ENCODE results near the gene ABI2.
A peak's percentile ranks its signal among the peaks of the same experiment; 100 is the strongest.
"Not testable (repeated sequence)": the region's sequence is repeated elsewhere in the genome, so short reads cannot be mapped to it uniquely, and the experiment has no call there.

ABI2 gene

GRCh38 chr2:203327901-203328759 lies at the start of gene ABI2:
TSS of gene ABI2 (plus strand) at chr2:203328394. CDS start at chr2:203328515, 121 bp downstream.
- peak; percentile 71 for DNase-seq

GRCh38 chr2:203279288-203279687 lies 48.9 kb upstream of the ABI2 start:
- DNase-seq = no peak

- no peak for DNase-seq
Observed at GRCh38 chr2:203280428-203281064, 47.6 kb upstream of the ABI2 start.

DNA sequence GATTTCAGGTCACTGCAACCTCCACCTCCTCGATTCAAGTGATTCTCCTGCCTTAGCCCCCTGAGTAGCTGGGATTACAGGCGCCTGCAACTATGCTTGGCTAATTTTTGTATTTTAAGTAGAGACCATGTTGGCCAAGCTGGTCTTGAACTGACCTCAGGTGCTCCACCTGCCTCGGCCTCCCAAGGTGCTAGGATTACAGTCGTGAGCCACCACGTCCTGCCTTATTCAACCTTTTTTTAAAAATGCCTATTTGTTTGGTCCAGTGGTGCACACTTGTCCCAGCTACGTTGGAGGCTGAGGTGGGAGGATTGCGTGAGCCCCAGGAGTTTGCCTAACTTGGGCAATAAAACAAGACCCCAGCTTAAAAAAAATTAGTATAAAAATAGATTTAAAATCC lies 46.1 kb upstream of the ABI2 start:
- no peak for DNase-seq

- no peak for DNase-seq
Observed at GRCh38 chr2:203286532-203286931, 41.7 kb upstream of the ABI2 start.

- no peak for DNase-seq
Observed at GRCh38 chr2:203301667-203302066, 26.5 kb upstream of the ABI2 start.

DNA sequence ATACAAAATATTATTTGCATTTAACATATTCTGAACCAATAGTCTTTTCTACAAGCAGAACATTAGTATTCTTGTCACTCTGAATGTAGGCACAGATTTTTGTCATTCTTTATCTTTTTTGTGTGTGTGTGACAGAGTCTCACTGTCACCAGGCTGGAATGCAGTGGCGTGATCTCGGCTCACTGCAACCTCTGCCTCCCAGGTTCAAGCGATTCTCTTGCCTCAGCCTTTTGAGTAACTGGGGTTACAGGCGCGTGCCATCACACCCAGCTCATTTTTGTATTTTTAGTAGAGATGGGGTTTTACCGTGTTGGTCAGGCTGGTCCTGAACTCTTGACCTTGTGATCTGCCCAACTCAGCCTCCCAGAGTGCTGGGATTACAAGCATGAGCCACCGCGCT lies 25.6 kb upstream of the ABI2 start:
- not testable (repeated sequence) for DNase-seq

GRCh38 chr2:203310688-203311436 lies 17.3 kb upstream of the ABI2 start:
- no peak for DNase-seq

GRCh38 chr2:203326356-203326755 lies 1.8 kb upstream of the ABI2 start:
- DNase-seq = no peak

- DNase-seq = no peak
Observed at GRCh38 chr2:203327582-203327900, 653 bp upstream of the ABI2 start.

GRCh38 chr2:203328760-203329540 lies 756 bp downstream of the ABI2 start:
- peak; percentile 50 for DNase-seq

DNA sequence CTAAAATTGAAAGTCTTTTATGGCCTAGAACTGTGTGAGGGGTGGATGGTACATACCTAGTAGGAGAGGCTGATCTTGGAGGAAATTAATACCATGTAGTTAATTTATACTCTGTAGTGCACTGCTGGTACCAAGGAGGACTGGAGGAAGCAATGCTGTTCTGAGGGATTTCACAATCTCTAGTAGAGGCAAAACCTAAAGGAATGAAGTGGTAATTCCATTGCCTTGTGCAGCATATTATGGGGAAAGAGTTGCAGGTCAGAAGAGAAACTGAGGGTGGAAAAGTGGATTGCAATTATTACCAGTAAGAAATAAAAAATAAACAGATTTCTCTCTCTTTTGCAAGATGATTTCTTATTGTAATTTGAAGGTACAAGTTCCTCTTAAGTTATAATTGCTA lies 2.2 kb downstream of the ABI2 start:
- no peak for DNase-seq

- no peak for DNase-seq
Observed at GRCh38 chr2:203338322-203338721, 10.1 kb downstream of the ABI2 start.

DNA sequence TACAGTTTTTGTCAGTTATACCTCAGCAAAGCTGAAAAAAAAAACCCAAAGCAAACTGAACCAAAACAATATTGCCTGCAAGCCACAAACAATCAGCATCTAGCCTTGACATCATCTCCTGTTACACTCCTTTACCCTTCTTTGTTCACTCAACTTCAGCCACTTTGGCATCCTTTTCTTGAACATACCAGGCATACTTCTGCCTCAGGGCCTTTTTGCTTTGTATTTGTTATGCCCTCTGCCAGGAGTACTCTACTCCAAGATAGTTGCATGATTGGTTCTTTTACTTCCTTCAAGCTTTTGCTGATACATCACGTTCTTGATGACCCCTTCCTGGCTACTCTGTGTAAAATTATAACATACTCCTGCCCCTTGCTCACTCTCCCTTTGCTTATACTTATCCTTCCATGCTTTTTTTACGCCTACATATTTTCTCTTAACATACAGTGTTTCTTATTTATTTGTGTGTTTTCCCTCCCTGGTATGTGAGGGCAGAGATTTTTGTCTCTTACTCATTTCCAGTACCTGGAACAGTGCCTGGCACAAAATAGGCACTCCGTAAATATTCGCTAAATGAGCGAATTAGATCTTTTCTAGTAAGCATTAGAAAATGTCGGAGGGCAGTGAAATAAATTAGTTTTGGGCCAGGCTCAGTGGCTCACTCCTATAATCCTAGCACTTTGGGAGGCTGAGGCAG lies 12.7 kb downstream of the ABI2 start:
- DNase-seq = no peak

DNA sequence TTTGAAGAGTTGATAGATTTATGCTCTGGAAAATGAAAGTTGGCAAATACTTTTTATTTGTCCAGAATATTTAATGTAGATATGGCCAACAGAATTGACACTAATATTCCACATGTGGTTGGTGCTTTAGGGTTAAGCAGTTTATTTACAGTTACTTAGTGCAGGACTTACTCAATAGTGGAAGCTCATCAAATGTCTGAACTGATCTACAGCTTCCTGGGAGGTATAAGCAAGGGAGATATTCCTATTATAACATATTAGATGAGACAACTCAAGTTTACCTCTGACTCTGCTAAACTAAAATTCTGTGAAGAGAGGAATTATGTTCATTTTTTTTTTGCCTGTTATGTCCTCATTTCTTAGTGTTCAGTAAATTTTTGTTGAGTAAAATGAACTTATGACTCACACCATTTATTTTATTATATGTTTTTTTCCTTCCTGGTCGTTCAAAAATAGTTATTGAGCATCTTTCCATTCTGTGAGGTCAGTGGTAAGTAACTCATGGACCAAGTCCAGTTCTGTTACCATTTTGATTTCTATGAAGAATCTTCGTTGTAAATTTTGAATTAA lies 13.6 kb downstream of the ABI2 start:
- no peak for DNase-seq

- DNase-seq = not testable (repeated sequence)
Observed at GRCh38 chr2:203342374-203342773, 14.2 kb downstream of the ABI2 start.

DNA sequence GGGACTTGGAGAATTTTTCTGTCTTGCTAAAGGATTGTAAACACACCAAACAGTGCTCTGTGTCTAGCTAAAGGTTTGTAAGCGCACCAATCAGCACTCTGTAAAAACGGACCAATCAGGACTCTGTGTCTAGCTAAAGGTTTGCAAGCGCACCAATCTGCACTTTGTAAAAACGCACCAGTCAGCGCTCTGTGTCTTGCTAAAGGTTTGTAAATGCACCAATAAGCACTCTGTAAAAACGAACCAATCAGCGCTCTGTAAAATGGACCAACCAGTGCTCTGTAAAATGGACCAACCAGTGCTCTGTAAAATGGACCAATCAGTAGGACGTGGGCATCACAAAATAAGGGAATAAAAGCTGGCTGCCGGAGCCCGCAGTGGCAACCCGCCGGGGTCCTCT lies 16.5 kb downstream of the ABI2 start:
- no peak for DNase-seq

GRCh38 chr2:203346612-203347011 lies 18.4 kb downstream of the ABI2 start:
- DNase-seq = no peak

- DNase-seq = no peak
Observed at GRCh38 chr2:203347375-203347774, 19.2 kb downstream of the ABI2 start.

DNA sequence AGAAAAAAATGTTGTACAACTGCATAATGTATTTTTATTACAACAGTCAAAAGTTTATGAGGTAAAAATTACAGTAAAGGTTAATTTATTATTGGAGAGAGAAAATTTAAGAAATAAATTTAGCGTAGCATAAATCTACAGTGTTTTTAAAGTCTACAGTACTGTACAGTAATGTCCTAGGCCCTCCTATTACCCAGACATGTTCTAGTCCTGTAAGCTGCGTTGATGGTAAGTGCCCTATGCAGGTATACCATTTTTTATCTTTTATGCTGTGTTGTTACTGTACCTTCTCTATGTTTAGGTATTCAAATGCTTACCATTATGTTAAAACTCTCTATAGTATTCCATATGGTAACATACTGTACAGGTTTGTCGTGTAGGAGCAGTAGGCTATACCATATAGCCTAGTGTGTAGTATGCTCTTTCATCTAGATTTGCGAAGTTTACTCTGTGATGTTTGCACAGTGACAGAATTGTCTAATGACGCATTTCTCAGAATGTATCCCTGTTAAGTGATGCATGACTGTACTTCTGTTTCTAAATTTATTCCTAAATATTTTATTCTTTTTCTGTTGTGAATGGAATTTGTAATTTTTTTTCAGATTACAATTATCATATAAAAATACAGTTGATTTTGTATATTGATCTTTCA lies 24.5 kb downstream of the ABI2 start:
- no peak for DNase-seq

GRCh38 chr2:203354966-203355365 lies 26.8 kb downstream of the ABI2 start:
- no peak for DNase-seq

GRCh38 chr2:203359450-203359849 lies 31.3 kb downstream of the ABI2 start:
- no peak for DNase-seq
